BLaER1 treated with 17β-estradiol and CSF1 and Interleukin-3, amounts not matched to agents 10 nM and 100 nM (cell line): ENCODE data around the gene BSND.
"Not testable (repeated sequence)": the region's sequence is repeated elsewhere in the genome, so short reads cannot be mapped to it uniquely, and the experiment has no call there.

Experiments
- H3K27ac ChIP-seq, 11 experiments: shearing (Covaris generic); formaldehyde crosslinking; 2 replicates each; pipeline ENCODE4 v1.8.1; 2022
- H3K27me3 ChIP-seq, 11 experiments: shearing (Covaris generic); formaldehyde crosslinking; 2 replicates each; pipeline ENCODE4 v1.8.1; 2022
- H3K36me3 ChIP-seq, 11 experiments: shearing (Covaris generic); formaldehyde crosslinking; 2 replicates each; pipeline ENCODE4 v1.8.1; 2022
- H3K4me1 ChIP-seq, 10 experiments: shearing (Covaris generic); formaldehyde crosslinking; 2 replicates each; pipeline ENCODE4 v1.8.1; 2022
- H3K4me2 ChIP-seq, 11 experiments: shearing (Covaris generic); formaldehyde crosslinking; 2 replicates each; pipeline ENCODE4 v1.8.1; 2022
- H3K4me3 ChIP-seq, 10 experiments: shearing (Covaris generic); formaldehyde crosslinking; 2 replicates each; pipeline ENCODE4 v1.8.1; 2022
- H3K9ac ChIP-seq, 11 experiments: shearing (Covaris generic); formaldehyde crosslinking; 2 replicates each; pipeline ENCODE4 v1.8.1; 2022
- H3K9me3 ChIP-seq, 11 experiments: shearing (Covaris generic); formaldehyde crosslinking; replicated peaks in 1 of 11; 2 replicates each; pipeline ENCODE4 v1.8.1; 2022
- H4K20me1 ChIP-seq, 11 experiments: shearing (Covaris generic); formaldehyde crosslinking; 2 replicates each; pipeline ENCODE4 v1.8.1; 2022
- Cebpa-rat ChIP-seq, 11 experiments: shearing (Covaris generic); IDR thresholded peaks; 2 replicates each; pipeline ENCODE4 v1.8.1; 2022

Gene BSND

DNA sequence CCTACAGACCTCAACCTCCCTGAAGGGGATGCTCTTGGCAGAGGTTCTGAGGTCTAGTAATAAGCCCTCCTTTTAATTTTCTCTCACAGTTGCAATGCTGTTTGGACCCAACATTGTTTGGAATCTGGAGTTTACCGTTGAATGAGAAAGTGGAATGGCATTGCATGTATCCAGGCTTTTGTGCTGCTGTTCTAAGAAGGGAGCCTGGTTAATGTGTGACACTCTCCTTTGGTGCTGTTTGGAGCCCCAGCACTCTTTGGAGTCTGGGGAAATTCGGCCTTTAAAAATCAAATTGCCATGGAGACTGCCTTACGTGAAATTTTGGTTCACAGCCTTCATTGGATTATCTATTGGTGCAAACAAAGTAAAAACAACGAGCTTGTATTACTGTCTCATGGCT is 42.0 kb upstream of the BSND start:
- H3K4me3 ChIP-seq = no peak overlapping the region
- no peak overlapping the region for H3K4me2 ChIP-seq
- no peaks in the 10 kb centered on the region for H3K27me3 ChIP-seq
- 0 out of 20 replicates have a peak, but pooled peaks cover 0 to 5% (median 0%) of the 10 kb centered on the region in 10 experiments for H3K4me1 ChIP-seq
- peaks cover 26 to 48% (median 35%) of the 10 kb centered on the region in 11 experiments for H3K9me3 ChIP-seq
- TF ChIP-seq Cebpa-rat (IDR thresholded peaks at IDR 0.05) = no peak
- H4K20me1 ChIP-seq = no peaks in the 10 kb centered on the region
- H3K9ac ChIP-seq = no peak overlapping the region
- H3K36me3 ChIP-seq = no peaks in the 10 kb centered on the region; a peak in 1 of 22 replicates
- H3K27ac ChIP-seq = no peak overlapping the region

DNA sequence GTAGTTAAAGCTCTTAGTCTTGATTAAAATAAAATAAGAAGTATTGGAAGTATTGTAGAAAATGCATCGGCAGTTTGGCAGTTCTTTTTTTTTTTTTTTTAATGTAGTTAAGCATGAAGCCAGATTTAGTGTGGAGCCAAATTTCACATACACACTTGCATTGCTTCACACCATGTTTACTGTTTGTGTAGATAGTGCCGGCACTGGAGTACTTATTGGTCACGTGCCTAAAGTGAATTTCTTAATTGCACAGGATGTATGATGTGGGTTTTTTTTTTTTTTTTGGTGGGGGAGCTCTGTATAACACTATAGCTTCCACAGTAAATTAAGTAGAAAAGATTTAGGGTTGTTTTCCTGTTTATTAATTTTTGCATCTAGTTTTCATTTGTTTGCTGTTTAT is 39.5 kb upstream of the BSND start:
- Histone ChIP-seq H3K4me1 (0 out of 20 replicates have a peak, but pooled peaks cover 0 to 5% (median 0%) of the 10 kb centered on the region in 10 experiments), H3K9ac (no peak overlapping the region), H3K27me3 (no peaks in the 10 kb centered on the region), H3K9me3 (peaks cover 26 to 48% (median 35%) of the 10 kb centered on the region in 11 experiments), H3K4me2 (no peak overlapping the region), H3K36me3 (no peaks in the 10 kb centered on the region; a peak in 1 of 22 replicates), H4K20me1 (no peaks in the 10 kb centered on the region), H3K4me3 (no peak overlapping the region), H3K27ac (no peak overlapping the region)
- TF ChIP-seq Cebpa-rat (IDR thresholded peaks at IDR 0.05) = no peak

DNA sequence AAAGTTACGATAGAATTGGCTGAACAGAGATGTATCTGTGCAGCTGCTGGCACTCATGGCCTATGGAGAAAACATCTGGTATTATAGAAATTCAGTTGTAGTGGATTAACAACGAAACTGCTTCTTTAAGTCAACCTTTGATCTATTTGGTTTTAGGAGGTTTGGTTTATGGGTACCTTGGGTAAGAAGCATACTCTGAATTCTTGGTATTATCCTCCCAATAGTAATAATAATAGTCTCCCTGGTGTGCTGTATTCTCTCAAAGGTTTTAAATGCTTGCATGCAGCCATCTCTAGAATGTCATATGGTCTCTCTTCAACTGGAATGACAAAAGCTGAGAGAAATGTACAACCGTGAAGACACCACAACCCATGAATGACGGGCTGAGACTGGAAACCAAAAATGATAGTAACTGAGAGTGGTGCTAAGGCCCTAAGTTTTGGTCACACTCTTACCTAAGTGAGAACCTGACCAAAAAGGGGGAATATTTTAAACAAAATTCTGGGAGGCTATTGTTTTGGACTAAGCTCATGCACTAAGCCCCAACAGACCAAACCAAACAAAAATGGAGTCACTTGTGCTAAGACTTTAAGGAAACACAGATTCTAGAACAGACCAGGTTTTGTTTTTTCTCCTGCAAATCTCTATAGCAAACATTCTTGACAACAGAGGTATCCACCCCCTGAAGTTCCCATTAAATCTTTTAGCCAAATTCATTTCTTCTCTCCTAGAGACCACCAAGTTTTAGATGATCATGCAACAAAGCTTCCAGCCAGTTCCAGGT is 35.9 kb upstream of the BSND start:
- peaks cover 20 to 34% (median 30%) of the 10 kb centered on the region in 10 experiments for H3K4me1 ChIP-seq
- no peak overlapping the region for H3K9ac ChIP-seq
- H3K27me3 ChIP-seq = no peaks in the 10 kb centered on the region
- H3K36me3 ChIP-seq = no peaks in the 10 kb centered on the region; a peak in 1 of 22 replicates
- no peaks in the 10 kb centered on the region for H4K20me1 ChIP-seq
- H3K4me2 ChIP-seq = no peak overlapping the region
- H3K9me3 ChIP-seq = peaks cover 26 to 39% (median 34%) of the 10 kb centered on the region in 11 experiments
- no peak overlapping the region for H3K4me3 ChIP-seq
- no peak overlapping the region for H3K27ac ChIP-seq
- TF ChIP-seq Cebpa-rat (IDR thresholded peaks at IDR 0.05) = no peak

DNA sequence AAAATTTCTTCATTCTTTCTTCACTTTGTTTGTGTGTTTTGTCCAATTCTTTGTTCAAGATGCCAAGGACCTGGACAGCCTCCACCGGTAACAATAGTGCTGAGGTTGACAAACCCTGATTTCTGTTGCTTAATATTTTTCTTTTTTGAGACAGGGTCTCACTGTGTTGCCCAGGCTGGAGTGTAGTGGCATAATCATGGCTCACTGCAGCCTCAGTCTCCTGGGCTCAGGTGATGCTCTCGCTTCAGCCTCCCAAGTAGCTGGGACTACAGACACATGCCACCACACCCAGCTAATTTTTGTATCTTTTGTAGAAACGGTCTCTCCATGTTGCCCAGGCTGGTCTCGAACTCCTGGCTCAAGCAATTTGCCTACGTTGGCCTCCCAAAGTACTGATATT is 34.9 kb upstream of the BSND start:
- Histone ChIP-seq H3K9me3 (peaks cover 17 to 30% (median 25%) of the 10 kb centered on the region in 11 experiments), H3K4me1 (peaks cover 20 to 37% (median 30%) of the 10 kb centered on the region in 10 experiments), H3K27ac (peak overlapping the region in 3 of 11 experiments; percentile 6 to 81 (median 28); a peak in 5 of 22 replicates)
- not testable (repeated sequence) for H3K4me3 ChIP-seq, H3K9ac ChIP-seq, H3K36me3 ChIP-seq, H4K20me1 ChIP-seq, H3K27me3 ChIP-seq, H3K4me2 ChIP-seq

DNA sequence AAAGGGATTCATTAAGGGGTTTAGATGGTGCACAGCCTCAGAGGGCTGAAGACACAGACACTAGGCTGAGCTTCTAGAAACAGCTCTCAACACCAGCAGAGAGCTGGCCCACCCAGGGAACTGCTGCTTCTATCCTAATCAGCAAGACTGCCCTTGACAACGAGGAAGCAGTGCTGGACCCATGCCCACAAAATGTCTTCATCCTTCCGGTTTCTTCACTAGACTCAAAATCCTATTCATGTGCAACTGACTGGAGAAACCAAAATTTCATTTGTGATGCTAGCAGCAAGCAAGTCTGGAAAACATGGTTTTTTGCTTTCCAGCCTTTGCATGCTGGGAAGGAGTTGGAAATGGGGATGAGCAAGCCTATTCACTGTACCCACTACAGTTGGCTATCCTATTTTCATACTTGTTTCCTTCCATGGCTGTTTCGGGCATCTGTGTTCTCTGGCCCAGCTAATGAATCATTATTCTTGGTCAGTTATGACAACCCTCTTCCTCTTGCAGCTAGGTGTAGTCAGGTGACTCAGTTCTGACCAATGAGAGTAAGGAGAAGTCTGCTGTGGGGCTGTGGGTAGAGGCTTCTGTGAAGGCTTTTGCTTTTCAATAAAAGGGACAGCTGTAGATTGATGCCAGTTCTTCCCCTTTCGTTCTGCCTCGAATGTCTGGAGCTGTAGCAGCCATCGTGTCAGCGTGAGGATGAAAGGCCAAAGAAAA is 33.0 kb upstream of the BSND start:
- peaks cover 0 to 12% (median 10%) of the 10 kb centered on the region in 11 experiments; a peak in 11 of 22 replicates for H3K9me3 ChIP-seq
- H3K36me3 ChIP-seq = no peaks in the 10 kb centered on the region
- peaks cover 20 to 39% (median 30%) of the 10 kb centered on the region in 10 experiments for H3K4me1 ChIP-seq
- H3K4me2 ChIP-seq = peak overlapping the region; percentile 36 to 85 (median 70)
- H3K9ac ChIP-seq = peak overlapping the region in 9 of 11 experiments; percentile 54 to 68 (median 62); a peak in 17 of 22 replicates
- peak overlapping the region in 10 of 11 experiments; percentile 57 to 84 (median 80); a peak in 20 of 22 replicates for H3K27ac ChIP-seq
- TF ChIP-seq Cebpa-rat (IDR thresholded peaks at IDR 0.05) = peak in 7 of 11 experiments; percentile 13 to 79 (median 46); a peak in 8 of 22 replicates
- H3K4me3 ChIP-seq = peak overlapping the region in 3 of 10 experiments; percentile 13 to 45 (median 15); a peak in 3 of 20 replicates
- H4K20me1 ChIP-seq = no peaks in the 10 kb centered on the region
- H3K27me3 ChIP-seq = no peaks in the 10 kb centered on the region

DNA sequence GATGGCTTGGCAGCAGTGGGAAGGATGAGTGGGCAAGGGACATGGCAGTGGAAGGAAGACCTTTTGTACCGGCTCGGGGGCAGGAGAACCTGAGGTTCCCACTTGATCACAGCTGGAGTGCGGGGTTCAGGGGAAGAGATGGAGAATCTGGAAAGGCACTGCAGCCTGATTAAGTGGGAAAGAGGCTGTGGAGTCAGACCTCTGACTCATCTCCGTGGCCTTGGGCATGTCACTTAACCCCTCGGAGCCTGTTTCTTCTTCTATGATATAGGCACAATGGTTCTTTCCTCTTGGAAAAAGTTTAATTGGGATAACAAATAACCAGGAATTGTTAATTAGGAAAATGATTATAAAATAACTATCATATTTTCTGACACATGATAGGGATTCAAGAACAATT is 31.4 kb upstream of the BSND start:
- no peak for TF ChIP-seq Cebpa-rat (IDR thresholded peaks at IDR 0.05)
- peaks cover 20 to 49% (median 34%) of the 10 kb centered on the region in 10 experiments for H3K4me1 ChIP-seq
- no peaks in the 10 kb centered on the region for H3K36me3 ChIP-seq
- peaks cover 0 to 12% (median 9%) of the 10 kb centered on the region in 11 experiments; a peak in 9 of 22 replicates for H3K9me3 ChIP-seq
- H3K4me2 ChIP-seq = peak overlapping the region in 7 of 11 experiments; percentile 36 to 85 (median 81); a peak in 11 of 22 replicates
- H4K20me1 ChIP-seq = no peaks in the 10 kb centered on the region
- no peaks in the 10 kb centered on the region for H3K27me3 ChIP-seq
- no peak overlapping the region for H3K9ac ChIP-seq
- peak overlapping the region in 8 of 11 experiments; percentile 78 to 84 (median 80); a peak in 14 of 22 replicates for H3K27ac ChIP-seq
- no peak overlapping the region; a peak in 1 of 20 replicates for H3K4me3 ChIP-seq

DNA sequence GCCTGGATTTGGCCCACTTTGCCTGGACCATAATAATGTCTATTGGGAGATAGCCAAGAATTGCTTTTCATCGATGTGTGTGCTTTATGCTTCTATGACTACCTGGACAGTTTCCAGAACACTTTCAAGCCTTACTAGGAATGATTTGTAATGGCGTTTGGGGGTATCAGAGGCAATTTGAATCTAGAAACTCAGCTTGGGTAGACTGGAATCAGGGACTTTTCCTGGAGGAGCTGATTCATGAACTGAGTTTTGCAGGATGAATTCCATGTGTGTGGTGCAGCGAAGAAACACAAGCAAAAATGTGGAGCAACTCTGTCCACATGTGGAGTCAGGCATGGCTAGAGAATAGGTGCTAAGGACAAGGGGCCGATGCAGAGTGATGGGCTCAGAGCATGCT is 30.2 kb upstream of the BSND start:
- no peaks in the 10 kb centered on the region for H3K27me3 ChIP-seq
- H4K20me1 ChIP-seq = no peaks in the 10 kb centered on the region
- H3K9ac ChIP-seq = no peak overlapping the region
- peaks cover 20 to 49% (median 34%) of the 10 kb centered on the region in 10 experiments for H3K4me1 ChIP-seq
- H3K9me3 ChIP-seq = peaks cover 0 to 12% (median 9%) of the 10 kb centered on the region in 11 experiments; a peak in 9 of 22 replicates
- H3K36me3 ChIP-seq = no peaks in the 10 kb centered on the region
- TF ChIP-seq Cebpa-rat (IDR thresholded peaks at IDR 0.05) = no peak
- no peak overlapping the region for H3K27ac ChIP-seq
- no peak overlapping the region for H3K4me3 ChIP-seq
- H3K4me2 ChIP-seq = no peak overlapping the region

DNA sequence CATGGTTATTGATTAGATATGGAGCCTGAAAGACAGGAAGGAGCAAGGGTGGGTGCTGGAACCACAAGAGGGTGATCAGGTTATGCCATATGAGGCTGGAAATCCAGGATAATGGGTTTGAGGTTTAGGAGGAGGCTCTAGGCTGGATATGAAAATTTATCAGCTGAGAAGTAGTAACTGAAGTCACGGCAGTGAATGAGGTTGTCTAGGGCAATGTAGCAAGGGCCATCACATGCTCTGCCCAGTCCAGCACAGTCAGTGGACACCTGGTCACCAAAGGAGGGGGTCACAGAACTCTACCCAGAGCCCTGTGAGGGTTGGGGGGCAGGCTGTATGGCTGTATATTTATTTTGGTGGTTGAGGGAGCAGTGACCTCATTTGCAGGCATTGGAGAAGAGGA is 28.9 kb upstream of the BSND start:
- H3K27ac ChIP-seq = no peak overlapping the region
- H3K9me3 ChIP-seq = peaks cover 0 to 12% (median 9%) of the 10 kb centered on the region in 11 experiments; a peak in 9 of 22 replicates
- H4K20me1 ChIP-seq = no peaks in the 10 kb centered on the region
- H3K4me2 ChIP-seq = no peak overlapping the region
- H3K9ac ChIP-seq = no peak overlapping the region
- TF ChIP-seq Cebpa-rat (IDR thresholded peaks at IDR 0.05) = no peak
- H3K4me3 ChIP-seq = no peak overlapping the region
- H3K4me1 ChIP-seq = peaks cover 20 to 45% (median 32%) of the 10 kb centered on the region in 10 experiments
- no peaks in the 10 kb centered on the region for H3K27me3 ChIP-seq
- H3K36me3 ChIP-seq = no peaks in the 10 kb centered on the region

DNA sequence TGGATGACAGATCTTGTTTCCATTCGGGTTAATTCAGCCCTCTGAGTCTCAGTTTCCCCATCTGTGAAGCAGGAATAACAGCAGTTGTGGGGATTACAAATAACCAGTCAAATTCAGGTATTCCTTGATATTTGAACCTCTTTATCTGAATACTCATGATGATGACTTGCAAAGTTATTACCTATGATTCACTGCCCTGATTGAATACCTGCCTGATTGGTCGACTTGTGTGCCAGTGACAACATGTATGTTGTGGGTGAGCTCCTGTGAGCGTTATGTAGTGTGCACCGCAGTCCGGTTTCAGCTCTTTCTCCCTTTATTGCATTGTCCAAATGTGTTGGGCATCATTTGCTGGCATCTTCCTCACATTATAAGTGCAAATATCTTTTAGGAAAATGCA is 27.8 kb upstream of the BSND start:
- no peaks in the 10 kb centered on the region for H3K27me3 ChIP-seq
- H3K4me1 ChIP-seq = peaks cover 10 to 34% (median 22%) of the 10 kb centered on the region in 10 experiments
- no peak for TF ChIP-seq Cebpa-rat (IDR thresholded peaks at IDR 0.05)
- H3K9ac ChIP-seq = no peak overlapping the region
- H3K4me2 ChIP-seq = peak overlapping the region in 5 of 11 experiments; percentile 15 to 51 (median 28); a peak in 7 of 22 replicates
- no peak overlapping the region for H3K4me3 ChIP-seq
- H3K36me3 ChIP-seq = no peaks in the 10 kb centered on the region
- no peaks in the 10 kb centered on the region for H4K20me1 ChIP-seq
- no peak overlapping the region for H3K27ac ChIP-seq
- peaks cover 0 to 12% (median 9%) of the 10 kb centered on the region in 11 experiments; a peak in 9 of 22 replicates for H3K9me3 ChIP-seq
